ENCODE data around the gene KCNH3.

- TF ChIP-seq CTCF (IDR thresholded peaks at IDR 0.05; ENCODE audit: low read length) (no peak), EZH2 (optimal IDR thresholded peaks at IDR 0.05; ENCODE audit: low read depth, low read length) (no peak), EZH2phosphoT487 (IDR thresholded peaks at IDR 0.05; ENCODE audit: low read length) (no peak)
Measured at GRCh38 chr12:49534731-49535278, 4.0 kb upstream of the KCNH3 start.
